HL-60 (cell line): Measurements from ENCODE around the gene CDNF.
"Not testable (repeated sequence)": the region's sequence is repeated elsewhere in the genome, so short reads cannot be mapped to it uniquely, and the experiment has no call there.

Experiments
- DNase-seq, 2 experiments: peaks; one replicate each; pipeline ENCODE4 v3.0.0-alpha.2; 2010 to 2020; ENCODE audit warnings: low read depth in 1 of 2, low spot score in 1 of 2
- H3K27ac ChIP-seq: fragments of 250-450 bp; sonication (Bioruptor Pico); replicated peaks from 2 replicates; pipeline ENCODE4 v1.5.1; 2020; ENCODE audit warnings: mild to moderate bottlenecking, moderate library complexity
- H3K27me3 ChIP-seq: fragments of 250-450 bp; sonication (Bioruptor Pico); 2 replicates; pipeline ENCODE4 v1.5.1; 2021; ENCODE audit warnings: mild to moderate bottlenecking, moderate library complexity; ENCODE audit not compliant: insufficient read depth, poor library complexity, severe bottlenecking
- H3K4me3 ChIP-seq: replicated peaks from 2 replicates; pipeline ENCODE4 v1.5.1; 2011; ENCODE audit warnings: mild to moderate bottlenecking, control low read depth, low read length; ENCODE audit not compliant: insufficient read depth
- CTCF ChIP-seq: IDR thresholded peaks from one replicate; pipeline ENCODE4 v1.5.1; 2011; ENCODE audit warnings: low read length, control low read depth, inconsistent platforms; ENCODE audit not compliant: insufficient read depth
- GABPA ChIP-seq: IDR thresholded peaks from 2 replicates; pipeline ENCODE4 v1.6.1; 2012; ENCODE audit warnings: low read depth
- POLR2AphosphoS5 ChIP-seq: IDR thresholded peaks from 2 replicates; pipeline ENCODE4 v1.6.1; 2012; ENCODE audit warnings: low read depth
- REST ChIP-seq: IDR thresholded peaks from 2 replicates; pipeline ENCODE4 v1.6.1; 2012; ENCODE audit warnings: low read depth; ENCODE audit not compliant: insufficient replicate concordance
- SPI1 ChIP-seq: IDR thresholded peaks from 2 replicates; pipeline ENCODE4 v1.6.1; 2012; ENCODE audit warnings: low read depth, mild to moderate bottlenecking, borderline replicate concordance

CDNF gene

GRCh38 chr10:14820010-14820774 lies 17.6 kb downstream of the CDNF start:
- DNase-seq = no peak
- Histone ChIP-seq H3K27me3 (no peaks in the 10 kb centered on the region), H3K27ac (peak overlapping the region; percentile 46; the same call in 1 of the 2 replicates), H3K4me3 (no peak overlapping the region)
- TF ChIP-seq GABPA = no peak
- no peak for TF ChIP-seq POLR2AphosphoS5
- TF ChIP-seq SPI1 = no peak
- TF ChIP-seq REST = no peak

GRCh38 chr10:14816717-14817116 lies 21.1 kb downstream of the CDNF start:
- H3K27me3 ChIP-seq, H3K4me3 ChIP-seq, DNase-seq, H3K27ac ChIP-seq: not testable (repeated sequence)

GRCh38 chr10:14815681-14816080 lies 22.2 kb downstream of the CDNF start:
- TF ChIP-seq REST = no peak
- TF ChIP-seq GABPA = no peak
- Histone ChIP-seq H3K27ac (no peak overlapping the region), H3K4me3 (no peak overlapping the region), H3K27me3 (no peaks in the 10 kb centered on the region)
- no peak for DNase-seq

- Histone ChIP-seq H3K27me3 (no peaks in the 10 kb centered on the region), H3K27ac (no peak overlapping the region), H3K4me3 (no peak overlapping the region)
- TF ChIP-seq POLR2AphosphoS5 (no peak), REST (no peak), CTCF (no peak), SPI1 (no peak), GABPA (no peak)
- DNase-seq = no peak
Observed at GRCh38 chr10:14812271-14812670, 25.6 kb downstream of the CDNF start.
